AG10803 (cell line): ENCODE results near the gene MGST3.
A peak's percentile ranks its signal among the peaks of the same experiment; 100 is the strongest.
"Not testable (repeated sequence)": the region's sequence is repeated elsewhere in the genome, so short reads cannot be mapped to it uniquely, and the experiment has no call there.

ENCODE experiments used
- DNase-seq: peaks from one replicate; pipeline ENCODE4 v3.0.0; 2010; ENCODE audit warnings: low read depth
- H3K4me3 ChIP-seq: 2 replicates; pipeline ENCODE4 v1.5.1; 2011; ENCODE audit warnings: mild to moderate bottlenecking, low read length, control low read depth
- TF ChIP-seq, protein P1 (sequence below): conservative IDR thresholded peaks from 2 replicates; pipeline ENCODE4 v1.5.1; 2011; ENCODE audit warnings: mild to moderate bottlenecking, low read length, control low read depth, inconsistent platforms

The MGST3 gene

DNA sequence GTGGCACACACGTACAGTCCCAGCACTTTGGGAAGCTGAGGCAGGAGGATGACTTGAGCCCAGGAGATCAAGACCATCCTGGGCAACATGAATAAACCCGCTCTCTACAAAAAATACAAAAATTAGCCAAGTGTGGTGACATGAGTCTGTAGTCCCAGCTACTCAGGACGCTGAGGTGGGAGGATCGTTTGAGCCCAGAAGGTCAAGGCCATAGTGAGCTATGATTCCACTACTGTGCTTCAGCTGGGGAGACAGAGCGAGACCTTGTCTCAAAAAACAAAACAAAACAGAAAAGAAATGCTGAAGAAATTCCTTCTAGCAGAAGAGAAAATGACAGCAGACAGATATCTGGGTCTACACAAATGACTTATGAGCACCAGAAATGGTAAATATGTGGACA lies 57.0 kb downstream of the MGST3 start:
- TF ChIP-seq, protein P1, sequence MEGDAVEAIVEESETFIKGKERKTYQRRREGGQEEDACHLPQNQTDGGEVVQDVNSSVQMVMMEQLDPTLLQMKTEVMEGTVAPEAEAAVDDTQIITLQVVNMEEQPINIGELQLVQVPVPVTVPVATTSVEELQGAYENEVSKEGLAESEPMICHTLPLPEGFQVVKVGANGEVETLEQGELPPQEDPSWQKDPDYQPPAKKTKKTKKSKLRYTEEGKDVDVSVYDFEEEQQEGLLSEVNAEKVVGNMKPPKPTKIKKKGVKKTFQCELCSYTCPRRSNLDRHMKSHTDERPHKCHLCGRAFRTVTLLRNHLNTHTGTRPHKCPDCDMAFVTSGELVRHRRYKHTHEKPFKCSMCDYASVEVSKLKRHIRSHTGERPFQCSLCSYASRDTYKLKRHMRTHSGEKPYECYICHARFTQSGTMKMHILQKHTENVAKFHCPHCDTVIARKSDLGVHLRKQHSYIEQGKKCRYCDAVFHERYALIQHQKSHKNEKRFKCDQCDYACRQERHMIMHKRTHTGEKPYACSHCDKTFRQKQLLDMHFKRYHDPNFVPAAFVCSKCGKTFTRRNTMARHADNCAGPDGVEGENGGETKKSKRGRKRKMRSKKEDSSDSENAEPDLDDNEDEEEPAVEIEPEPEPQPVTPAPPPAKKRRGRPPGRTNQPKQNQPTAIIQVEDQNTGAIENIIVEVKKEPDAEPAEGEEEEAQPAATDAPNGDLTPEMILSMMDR = no peak
- no peak overlapping the region for H3K4me3 ChIP-seq
- DNase-seq = no peak

GRCh38 chr1:165695031-165695430 lies 64.0 kb downstream of the MGST3 start:
- DNase-seq = peak; percentile 65
- no peak overlapping the region for H3K4me3 ChIP-seq
- TF ChIP-seq, protein P1 = no peak

GRCh38 chr1:165696625-165697100 lies 65.6 kb downstream of the MGST3 start:
- peak overlapping the region; percentile 98 for H3K4me3 ChIP-seq
- DNase-seq = peak; percentile 99
- TF ChIP-seq, protein P1 = no peak

DNA sequence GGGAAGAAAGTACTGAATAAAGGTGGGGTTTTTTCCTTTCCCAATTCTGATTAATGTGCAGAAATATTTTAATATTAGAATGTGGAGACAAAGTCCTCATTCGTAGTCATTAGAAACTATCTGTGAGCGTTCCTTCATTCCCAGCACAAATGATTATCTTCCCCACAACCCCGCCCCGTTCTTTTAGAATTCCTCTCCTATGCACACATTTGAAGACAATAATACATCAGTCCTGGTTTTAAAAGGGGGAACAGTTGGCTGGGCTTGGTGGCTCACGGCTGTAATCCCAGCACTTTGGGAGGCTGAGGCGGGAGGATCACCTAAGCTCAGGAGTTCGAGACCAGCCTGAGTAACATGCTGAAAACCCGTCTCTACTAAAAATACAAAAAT lies 66.5 kb downstream of the MGST3 start:
- DNase-seq = peak; percentile 24
- peak overlapping the region; percentile 98 for H3K4me3 ChIP-seq
- TF ChIP-seq, protein P1 = no peak

- H3K4me3 ChIP-seq = peak within 1 kb of the TSS; percentile 98
- DNase-seq = peak; percentile 87
- TF ChIP-seq, protein P1 = peak; percentile 38; the same call in 1 of the 2 replicates
These were observed 67.1 kb downstream of the MGST3 start, which contains the start of gene ALDH9A1 for GRCh38 chr1:165697881-165698760. ALDH9A1 (minus strand) TSS chr1:165698562; CDS start chr1:165698558, 4 bp downstream.

GRCh38 chr1:165698761-165699052 lies 67.7 kb downstream of the MGST3 start:
- TF ChIP-seq, protein P1 = no peak
- no peak for DNase-seq
- peak overlapping the region; percentile 73 for H3K4me3 ChIP-seq

- TF ChIP-seq, protein P1 = no peak
- H3K4me3 ChIP-seq = no peak overlapping the region
- no peak for DNase-seq
These were observed 68.5 kb downstream of the MGST3 start for GRCh38 chr1:165699577-165699976.

- not testable (repeated sequence) for H3K4me3 ChIP-seq, DNase-seq
These were observed 70.9 kb downstream of the MGST3 start for GRCh38 chr1:165701922-165702321.
